ENCODE measurements around the gene SKI. TPM values are rescaled to one million over a fixed set of nuclear protein-coding genes. Genes with fewer than 3 reads are reported as not detected.

SKI gene
- total and polyA plus RNA-seq, 2 donors (not counting 1 experiment from before 2014, with no cell fraction given), result 11.6 to 21.8 TPM

- Histone ChIP-seq H3K27ac (ENCODE audit: insufficient read depth, low read length) (peak overlapping the region; percentile 93), H3K36me3 (ENCODE audit: control insufficient read depth, insufficient read depth, low read length) (peaks cover 2% of the 10 kb centered on the region), H3K27me3 (ENCODE audit: control insufficient read depth, insufficient read depth, low read length) (no peaks in the 10 kb centered on the region), H3K79me2 (ENCODE audit: control insufficient read depth, insufficient read depth, low read length) (peaks cover 22% of the 10 kb centered on the region), H3K4me3 (replicated peaks in 1 of 4; ENCODE audit: control extremely low read depth in 1 of 4, insufficient read depth in 1 of 4, low read depth in 3 of 4, low read length in 4 of 4) (peak overlapping the region; percentile 35 to 63 (median 50)), H3K4me1 (ENCODE audit: control insufficient read depth, extremely low read depth, insufficient read depth, low read length) (peaks cover 25% of the 10 kb centered on the region), H3K9ac (ENCODE audit: insufficient read depth, low read length) (peak overlapping the region; percentile 85), H3K9me3 (ENCODE audit: control insufficient read depth, insufficient read depth, low read depth, low read length) (no peaks in the 10 kb centered on the region), H3K4me2 (ENCODE audit: extremely low read depth, insufficient read depth, low read length) (peak overlapping the region; percentile 85), H2AFZ (ENCODE audit: low read length) (no peak overlapping the region), H4K20me1 (ENCODE audit: control insufficient read depth, extremely low read depth, insufficient read depth, low read length) (no peaks in the 10 kb centered on the region)
- DNase-seq (ENCODE audit: low read depth in 2 of 2), result no peak
- TF ChIP-seq EZH2 (IDR thresholded peaks at IDR 0.05; ENCODE audit: low read length, missing control alignments) (no peak), CTCF (conservative IDR thresholded peaks at IDR 0.05 in 1 of 2, IDR thresholded peaks at IDR 0.05 in 1 of 2; ENCODE audit: low read depth in 1 of 2, low read length in 2 of 2) (no peak)
Measured at GRCh38 chr1:2190491-2190976, 37.6 kb upstream of the SKI start.

GRCh38 chr1:2192031-2192995 lies 35.8 kb upstream of the SKI start:
- Histone ChIP-seq H3K4me1 (ENCODE audit: control insufficient read depth, extremely low read depth, insufficient read depth, low read length) (peaks cover 25% of the 10 kb centered on the region), H4K20me1 (ENCODE audit: control insufficient read depth, extremely low read depth, insufficient read depth, low read length) (no peaks in the 10 kb centered on the region), H3K27me3 (ENCODE audit: control insufficient read depth, insufficient read depth, low read length) (no peaks in the 10 kb centered on the region), H3K36me3 (ENCODE audit: control insufficient read depth, insufficient read depth, low read length) (peaks cover 2% of the 10 kb centered on the region), H3K27ac (ENCODE audit: insufficient read depth, low read length) (peak overlapping the region; percentile 18), H3K4me3 (replicated peaks in 1 of 4; ENCODE audit: control extremely low read depth in 1 of 4, insufficient read depth in 1 of 4, low read depth in 3 of 4, low read length in 4 of 4) (peak overlapping the region in 2 of 4 experiments; percentile 10 to 29), H3K9me3 (ENCODE audit: control insufficient read depth, insufficient read depth, low read depth, low read length) (no peaks in the 10 kb centered on the region), H3K79me2 (ENCODE audit: control insufficient read depth, insufficient read depth, low read length) (peaks cover 22% of the 10 kb centered on the region), H2AFZ (ENCODE audit: low read length) (no peak overlapping the region), H3K9ac (ENCODE audit: insufficient read depth, low read length) (no peak overlapping the region), H3K4me2 (ENCODE audit: extremely low read depth, insufficient read depth, low read length) (peak overlapping the region; percentile 42)
- TF ChIP-seq EZH2 (IDR thresholded peaks at IDR 0.05; ENCODE audit: low read length, missing control alignments), result no peak
- TF ChIP-seq CTCF (conservative IDR thresholded peaks at IDR 0.05 in 1 of 2, IDR thresholded peaks at IDR 0.05 in 1 of 2; ENCODE audit: low read depth in 1 of 2, low read length in 2 of 2), result no peak
- DNase-seq (ENCODE audit: low read depth in 2 of 2), result peak; percentile 77 to 88

GRCh38 chr1:2193514-2194281 lies 34.4 kb upstream of the SKI start:
- H3K9me3 ChIP-seq (ENCODE audit: control insufficient read depth, insufficient read depth, low read depth, low read length), result no peaks in the 10 kb centered on the region
- H3K4me1 ChIP-seq (ENCODE audit: control insufficient read depth, extremely low read depth, insufficient read depth, low read length), result peaks cover 25% of the 10 kb centered on the region
- peak overlapping the region; percentile 39 for H3K9ac ChIP-seq (ENCODE audit: insufficient read depth, low read length)
- no peak overlapping the region for H3K27ac ChIP-seq (ENCODE audit: insufficient read depth, low read length)
- no peak for DNase-seq (ENCODE audit: low read depth in 2 of 2)
- H3K36me3 ChIP-seq (ENCODE audit: control insufficient read depth, insufficient read depth, low read length), result peaks cover 2% of the 10 kb centered on the region
- peaks cover 22% of the 10 kb centered on the region for H3K79me2 ChIP-seq (ENCODE audit: control insufficient read depth, insufficient read depth, low read length)
- H3K4me2 ChIP-seq (ENCODE audit: extremely low read depth, insufficient read depth, low read length), result peak overlapping the region; percentile 86
- peak overlapping the region; percentile 39 to 53 (median 46) for H3K4me3 ChIP-seq (replicated peaks in 1 of 4; ENCODE audit: control extremely low read depth in 1 of 4, insufficient read depth in 1 of 4, low read depth in 3 of 4, low read length in 4 of 4)
- H3K27me3 ChIP-seq (ENCODE audit: control insufficient read depth, insufficient read depth, low read length), result no peaks in the 10 kb centered on the region
- no peak overlapping the region for H2AFZ ChIP-seq (ENCODE audit: low read length)
- no peaks in the 10 kb centered on the region for H4K20me1 ChIP-seq (ENCODE audit: control insufficient read depth, extremely low read depth, insufficient read depth, low read length)
- TF ChIP-seq CTCF (conservative IDR thresholded peaks at IDR 0.05 in 1 of 2, IDR thresholded peaks at IDR 0.05 in 1 of 2; ENCODE audit: low read depth in 1 of 2, low read length in 2 of 2) (no peak), EZH2 (IDR thresholded peaks at IDR 0.05; ENCODE audit: low read length, missing control alignments) (no peak)
